Muscle layer of colon (tissue), 2 donors: ENCODE data around the gene CALHM1.
A peak's percentile ranks its signal among the peaks of the same experiment; 100 is the strongest.

ENCODE experiments used
- H3K27ac ChIP-seq: one replicate; pipeline ENCODE4 v1.7.0; 2013; ENCODE audit warnings: low read depth, mild to moderate bottlenecking, low read length, moderate library complexity
- H3K27me3 ChIP-seq, 2 donors: one replicate each; pipeline ENCODE4 v1.7.0; 2013; ENCODE audit warnings: low read length in 2 of 2, mild to moderate bottlenecking in 2 of 2; ENCODE audit not compliant: insufficient read depth in 2 of 2, control insufficient read depth in 1 of 2
- H3K36me3 ChIP-seq: one replicate; pipeline ENCODE4 v1.7.0; 2013; ENCODE audit warnings: mild to moderate bottlenecking, low read length; ENCODE audit not compliant: insufficient read depth
- H3K4me1 ChIP-seq: one replicate; pipeline ENCODE4 v1.7.0; 2013; ENCODE audit warnings: mild to moderate bottlenecking, low read length; ENCODE audit not compliant: insufficient read depth
- H3K4me3 ChIP-seq, 2 donors: one replicate each; pipeline ENCODE4 v1.7.0; 2013; ENCODE audit warnings: low read length in 2 of 2, low read depth in 1 of 2, mild to moderate bottlenecking in 1 of 2, moderate library complexity in 1 of 2
- H3K9ac ChIP-seq: one replicate; pipeline ENCODE4 v1.7.0; 2013; ENCODE audit warnings: low read length
- H3K9me3 ChIP-seq: one replicate; pipeline ENCODE4 v1.7.0; 2013; ENCODE audit warnings: mild to moderate bottlenecking, low read length
- donor health status: abdominal sarcoma.
- donor health status: Adenocarcinoma of cecum.

CALHM1 gene

GRCh38 chr10:103466734-103467133, 8.0 kb upstream of the CALHM1 start:
- H3K36me3 ChIP-seq, result no peaks in the 10 kb centered on the region
- no peak overlapping the region for H3K4me3 ChIP-seq
- peaks cover 8% of the 10 kb centered on the region for H3K4me1 ChIP-seq
- no peaks in the 10 kb centered on the region for H3K27me3 ChIP-seq
- no peaks in the 10 kb centered on the region for H3K9me3 ChIP-seq
- no peak overlapping the region for H3K27ac ChIP-seq
- H3K9ac ChIP-seq, result no peak overlapping the region

GRCh38 chr10:103465411-103466179, 6.9 kb upstream of the CALHM1 start:
- Histone ChIP-seq H3K36me3 (no peaks in the 10 kb centered on the region), H3K9ac (no peak overlapping the region), H3K4me3 (no peak overlapping the region), H3K27ac (no peak overlapping the region), H3K4me1 (peaks cover under 1% of the 10 kb centered on the region), H3K27me3 (no peaks in the 10 kb centered on the region), H3K9me3 (no peaks in the 10 kb centered on the region)

- H3K9ac ChIP-seq, result no peak overlapping the region
- H3K9me3 ChIP-seq, result no peaks in the 10 kb centered on the region
- no peak overlapping the region for H3K27ac ChIP-seq
- H3K4me3 ChIP-seq, result no peak overlapping the region
- no peaks in the 10 kb centered on the region for H3K36me3 ChIP-seq
- no peaks in the 10 kb centered on the region for H3K4me1 ChIP-seq
- H3K27me3 ChIP-seq, result no peaks in the 10 kb centered on the region
These were observed 4.8 kb upstream of the CALHM1 start for GRCh38 chr10:103463499-103463898.

GRCh38 chr10:103459615-103460014, 915 bp upstream of the CALHM1 start:
- H3K9me3 ChIP-seq, result no peaks in the 10 kb centered on the region
- H3K4me1 ChIP-seq, result no peaks in the 10 kb centered on the region
- no peak overlapping the region for H3K27ac ChIP-seq
- H3K27me3 ChIP-seq, result no peaks in the 10 kb centered on the region
- H3K9ac ChIP-seq, result no peak overlapping the region
- H3K36me3 ChIP-seq, result no peaks in the 10 kb centered on the region
- no peak overlapping the region for H3K4me3 ChIP-seq

GRCh38 chr10:103457896-103458583, 660 bp downstream of the CALHM1 start:
- Histone ChIP-seq H3K27me3 (no peaks in the 10 kb centered on the region), H3K36me3 (no peaks in the 10 kb centered on the region), H3K4me1 (peaks cover under 1% of the 10 kb centered on the region), H3K9me3 (no peaks in the 10 kb centered on the region), H3K9ac (no peak overlapping the region), H3K4me3 (no peak overlapping the region), H3K27ac (no peak overlapping the region)

GRCh38 chr10:103457176-103457712, 1.5 kb downstream of the CALHM1 start:
- no peak overlapping the region for H3K4me3 ChIP-seq
- no peak overlapping the region for H3K9ac ChIP-seq
- H3K9me3 ChIP-seq, result no peaks in the 10 kb centered on the region
- peaks cover 7% of the 10 kb centered on the region for H3K4me1 ChIP-seq
- no peaks in the 10 kb centered on the region for H3K27me3 ChIP-seq
- H3K27ac ChIP-seq, result no peak overlapping the region
- no peaks in the 10 kb centered on the region for H3K36me3 ChIP-seq

GRCh38 chr10:103456074-103456660, 2.5 kb downstream of the CALHM1 start:
- Histone ChIP-seq H3K27ac (no peak overlapping the region), H3K9ac (no peak overlapping the region), H3K36me3 (no peaks in the 10 kb centered on the region), H3K4me1 (peaks cover 7% of the 10 kb centered on the region), H3K9me3 (no peaks in the 10 kb centered on the region), H3K27me3 (no peaks in the 10 kb centered on the region), H3K4me3 (no peak overlapping the region)

- H3K27ac ChIP-seq, result no peak overlapping the region
- H3K9ac ChIP-seq, result no peak overlapping the region
- H3K4me1 ChIP-seq, result peaks cover 11% of the 10 kb centered on the region
- no peaks in the 10 kb centered on the region for H3K9me3 ChIP-seq
- no peak overlapping the region for H3K4me3 ChIP-seq
- no peaks in the 10 kb centered on the region for H3K27me3 ChIP-seq
- H3K36me3 ChIP-seq, result no peaks in the 10 kb centered on the region
These were observed 3.5 kb downstream of the CALHM1 start for GRCh38 chr10:103455235-103455634.

- H3K9ac ChIP-seq, result no peak overlapping the region
- H3K4me1 ChIP-seq, result peaks cover 23% of the 10 kb centered on the region
- no peak overlapping the region for H3K27ac ChIP-seq
- peaks cover 10% of the 10 kb centered on the region for H3K36me3 ChIP-seq
- H3K9me3 ChIP-seq, result no peaks in the 10 kb centered on the region
- no peak overlapping the region for H3K4me3 ChIP-seq
- no peaks in the 10 kb centered on the region for H3K27me3 ChIP-seq
These were observed 4.7 kb downstream of the CALHM1 start for GRCh38 chr10:103454026-103454425.

GRCh38 chr10:103452506-103453230, 6.0 kb downstream of the CALHM1 start:
- Histone ChIP-seq H3K27me3 (no peaks in the 10 kb centered on the region), H3K4me3 (peak overlapping the region; percentile 40 to 68), H3K9ac (peak overlapping the region; percentile 33), H3K36me3 (peaks cover 19% of the 10 kb centered on the region), H3K9me3 (no peaks in the 10 kb centered on the region), H3K4me1 (peaks cover 30% of the 10 kb centered on the region), H3K27ac (peak overlapping the region; percentile 87)
